Kasumi-1 (cell line): ENCODE results near the gene APOBEC3C.
A peak's percentile ranks its signal among the peaks of the same experiment; 100 is the strongest.
"Not testable (repeated sequence)": the region's sequence is repeated elsewhere in the genome, so short reads cannot be mapped to it uniquely, and the experiment has no call there.

Experiments
- DNase-seq, 2 experiments: peaks; one replicate each; lab custom pipeline; 2025; lab: John Stamatoyannopoulos, UW

The APOBEC3C gene

DNA sequence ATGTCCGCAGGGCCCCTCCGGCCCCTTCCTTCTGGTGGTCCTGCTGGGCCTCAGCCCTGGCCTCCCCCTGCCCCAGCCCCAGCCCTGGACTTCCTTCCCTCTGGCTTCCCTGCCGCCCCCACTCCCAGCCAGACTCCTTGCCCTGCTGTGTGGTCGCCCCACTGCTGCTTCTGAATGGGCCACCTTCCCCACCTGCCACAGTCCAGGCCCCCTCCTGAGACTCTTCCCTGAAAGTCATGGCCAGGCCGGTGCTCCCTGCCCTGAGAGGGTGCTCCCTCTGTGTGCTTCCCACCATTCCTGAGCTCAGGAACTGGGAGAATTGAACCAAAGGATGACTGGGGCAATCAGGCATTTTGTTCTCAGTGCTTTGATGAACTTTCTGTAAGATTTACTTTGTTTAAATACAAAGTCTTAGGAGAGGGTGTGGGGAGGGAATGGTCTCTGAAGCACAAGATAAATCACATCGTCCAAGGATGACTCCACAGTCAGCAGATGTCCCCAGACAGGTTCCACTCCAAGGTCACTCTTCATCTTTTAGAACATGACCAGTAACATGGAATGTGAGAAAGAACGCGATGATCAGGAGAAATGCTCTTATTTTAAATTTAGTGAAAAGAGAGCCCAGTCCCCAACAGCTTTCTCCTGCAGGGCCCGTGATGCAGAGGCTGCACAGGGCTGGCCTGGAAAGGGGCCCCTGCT, 7.6 kb downstream of the APOBEC3C start:
- no peak for DNase-seq

DNA sequence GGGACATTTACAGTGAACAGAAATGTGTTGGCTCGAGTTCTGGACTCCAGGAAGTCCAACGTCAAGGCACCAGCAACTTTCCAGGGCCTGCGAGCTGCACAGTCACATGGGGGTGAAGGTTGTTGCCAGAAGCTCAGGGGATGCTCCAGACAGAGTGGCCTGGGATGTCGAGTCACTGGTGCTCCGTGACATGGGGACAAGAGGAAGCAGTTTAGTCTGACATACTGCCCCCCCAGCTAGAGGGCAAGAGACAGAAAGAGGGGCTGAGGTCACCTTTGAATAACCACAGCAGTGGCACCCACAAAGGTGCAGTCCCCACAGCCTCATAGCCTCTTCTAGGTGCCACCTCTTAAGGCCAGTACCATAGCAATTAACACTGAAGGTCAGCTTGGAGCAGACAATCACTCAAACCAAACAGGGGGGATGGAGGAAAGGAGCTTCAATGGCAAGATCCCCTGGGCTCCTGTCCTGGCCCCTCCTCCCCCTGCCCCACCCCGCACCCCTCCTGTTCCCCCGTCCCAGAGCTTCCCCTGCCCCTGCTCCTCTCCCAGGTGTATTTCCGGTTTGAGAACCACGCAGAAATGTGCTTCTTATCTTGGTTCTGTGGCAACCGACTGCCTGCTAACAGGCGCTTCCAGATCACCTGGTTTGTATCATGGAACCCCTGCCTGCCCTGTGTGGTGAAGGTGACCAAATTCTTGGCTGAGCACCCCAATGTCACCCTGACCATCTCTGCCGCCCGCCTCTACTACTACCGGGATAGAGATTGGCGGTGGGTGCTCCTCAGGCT, 10.7 kb downstream of the APOBEC3C start:
- DNase-seq, result no peak

GRCh38 chr22:39026509-39027150, 12.6 kb downstream of the APOBEC3C start:
- no peak for DNase-seq

GRCh38 chr22:39027717-39028116, 13.7 kb downstream of the APOBEC3C start:
- no peak for DNase-seq

GRCh38 chr22:39028281-39028680, 14.2 kb downstream of the APOBEC3C start:
- no peak for DNase-seq

DNA sequence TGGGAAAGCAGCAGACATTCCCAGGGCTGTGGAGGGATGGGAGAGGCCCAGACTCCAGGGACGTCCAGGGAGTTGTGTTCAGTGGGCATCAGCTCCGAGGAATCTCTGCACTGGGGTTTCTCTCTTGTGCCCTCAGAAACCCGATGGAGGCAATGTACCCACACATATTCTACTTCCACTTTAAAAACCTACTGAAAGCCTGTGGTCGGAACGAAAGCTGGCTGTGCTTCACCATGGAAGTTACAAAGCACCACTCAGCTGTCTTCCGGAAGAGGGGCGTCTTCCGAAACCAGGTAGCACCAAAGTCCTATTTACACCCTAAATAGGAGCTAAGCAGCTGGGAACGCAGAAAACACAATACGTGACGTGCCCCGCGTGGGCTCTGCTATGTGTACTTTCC, 15.2 kb downstream of the APOBEC3C start:
- no peak for DNase-seq

- DNase-seq, result no peak
These were observed 16.6 kb downstream of the APOBEC3C start for GRCh38 chr22:39030705-39031104.

- DNase-seq, result not testable (repeated sequence)
These were observed 17.6 kb downstream of the APOBEC3C start for GRCh38 chr22:39031434-39032295.

DNA sequence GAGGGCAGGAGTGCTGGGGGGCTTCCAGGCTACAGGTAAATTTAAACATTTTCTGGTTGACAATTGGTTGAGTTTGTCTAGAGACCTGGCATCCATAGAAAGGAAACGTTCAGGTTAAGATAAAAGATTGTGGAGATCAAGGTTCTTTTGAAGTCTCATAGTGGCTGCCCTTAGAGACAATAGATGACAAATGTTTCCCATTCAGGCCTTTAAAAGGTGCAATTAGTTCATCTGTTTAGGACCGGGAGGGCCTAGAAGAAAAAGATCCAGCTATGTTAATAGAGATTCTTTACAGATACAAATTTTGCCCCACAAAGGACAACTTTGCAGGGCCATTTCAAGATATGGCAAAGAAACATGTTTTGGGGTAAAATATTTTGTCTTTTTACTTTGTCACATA, 23.0 kb downstream of the APOBEC3C start:
- not testable (repeated sequence) for DNase-seq

- no peak for DNase-seq
These were observed 25.5 kb downstream of the APOBEC3C start for GRCh38 chr22:39039306-39040126.

DNA sequence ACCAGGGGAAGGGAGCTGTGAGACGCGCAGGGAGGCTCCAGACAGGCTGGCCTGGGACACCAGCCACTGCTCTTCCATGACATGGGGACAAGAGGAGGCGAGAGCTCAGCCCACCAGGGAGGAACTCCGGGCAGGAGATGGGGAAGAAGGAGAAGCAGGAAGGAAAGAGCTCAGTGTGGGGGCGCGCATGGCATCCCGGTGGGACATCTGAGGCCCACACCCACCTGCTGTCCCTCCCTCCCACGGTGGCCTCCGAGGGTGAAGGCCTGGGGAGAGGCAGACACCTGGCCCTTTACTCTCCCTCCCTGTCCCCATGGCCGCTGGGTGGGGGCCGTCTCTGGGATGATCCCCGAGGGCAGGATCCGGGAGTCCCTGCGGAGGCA, 26.1 kb downstream of the APOBEC3C start:
- DNase-seq, result not testable (repeated sequence)

- DNase-seq, result peak; percentile 43 to 48
These were observed 26.7 kb downstream of the APOBEC3C start, which contains the start of gene APOBEC3F for GRCh38 chr22:39040538-39041296. Gene APOBEC3F, plus strand, starts transcription at chr22:39040864. Its CDS starts 97 bp downstream, at chr22:39040961.

DNA sequence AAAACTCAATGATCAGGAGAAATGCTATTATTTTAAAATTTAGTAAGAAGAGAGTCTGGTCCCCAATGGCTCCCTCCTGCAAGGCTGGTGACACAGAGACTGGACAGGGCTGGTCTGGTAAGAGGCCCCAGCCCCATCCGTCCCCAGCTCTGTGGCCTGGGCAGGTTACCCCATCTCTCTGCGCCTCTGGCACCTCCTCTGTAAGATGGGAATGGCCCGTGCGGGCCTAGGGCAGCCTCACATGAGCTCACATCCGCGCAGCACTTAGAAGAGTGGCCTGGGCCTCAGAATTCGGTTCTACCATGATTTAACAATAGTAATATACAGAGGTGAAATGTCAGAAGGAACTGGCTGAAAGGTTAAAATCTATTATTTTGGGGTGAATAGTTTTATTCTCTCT, 27.9 kb downstream of the APOBEC3C start:
- no peak for DNase-seq

GRCh38 chr22:39043063-39043462, 29.0 kb downstream of the APOBEC3C start:
- not testable (repeated sequence) for DNase-seq

DNA sequence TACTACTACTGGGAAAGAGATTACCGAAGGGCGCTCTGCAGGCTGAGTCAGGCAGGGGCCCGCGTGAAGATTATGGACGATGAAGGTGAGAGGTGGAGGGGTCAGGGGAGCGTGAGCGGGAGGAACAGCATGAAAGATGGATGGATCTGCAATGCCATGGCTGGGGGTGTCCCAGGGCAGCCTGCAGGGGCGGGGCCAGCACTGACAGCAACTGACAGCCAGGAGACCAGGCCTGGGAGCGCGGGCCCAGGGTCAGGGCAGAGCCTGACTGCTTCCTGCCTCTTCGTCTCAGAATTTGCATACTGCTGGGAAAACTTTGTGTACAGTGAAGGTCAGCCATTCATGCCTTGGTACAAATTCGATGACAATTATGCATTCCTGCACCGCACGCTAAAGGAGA, 31.1 kb downstream of the APOBEC3C start:
- not testable (repeated sequence) for DNase-seq

GRCh38 chr22:39049486-39049885, 35.4 kb downstream of the APOBEC3C start:
- DNase-seq, result not testable (repeated sequence)

GRCh38 chr22:39051844-39052495, 37.9 kb downstream of the APOBEC3C start:
- DNase-seq, result not testable (repeated sequence)

GRCh38 chr22:39055658-39056057, 41.6 kb downstream of the APOBEC3C start:
- no peak for DNase-seq

DNA sequence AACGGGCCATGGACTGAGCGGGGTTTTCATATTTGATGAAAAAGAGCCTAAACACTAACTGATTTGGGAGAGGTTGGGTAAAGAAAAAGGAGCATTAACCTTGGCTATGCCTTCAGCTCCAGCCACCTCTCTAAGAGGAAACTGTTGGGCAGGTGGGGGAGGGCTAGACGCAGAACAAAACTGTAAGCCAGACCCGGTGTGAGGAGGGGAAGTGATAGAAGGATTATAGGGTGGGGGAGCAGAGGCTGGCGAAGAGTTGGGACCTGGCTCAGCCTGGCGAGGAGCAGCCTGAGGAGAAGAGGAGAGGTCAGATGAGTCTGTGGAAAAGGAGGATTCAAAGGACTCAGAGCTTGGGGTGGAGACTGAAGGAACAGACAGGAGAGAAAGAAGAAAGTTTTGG, 47.2 kb downstream of the APOBEC3C start:
- DNase-seq, result not testable (repeated sequence)

DNA sequence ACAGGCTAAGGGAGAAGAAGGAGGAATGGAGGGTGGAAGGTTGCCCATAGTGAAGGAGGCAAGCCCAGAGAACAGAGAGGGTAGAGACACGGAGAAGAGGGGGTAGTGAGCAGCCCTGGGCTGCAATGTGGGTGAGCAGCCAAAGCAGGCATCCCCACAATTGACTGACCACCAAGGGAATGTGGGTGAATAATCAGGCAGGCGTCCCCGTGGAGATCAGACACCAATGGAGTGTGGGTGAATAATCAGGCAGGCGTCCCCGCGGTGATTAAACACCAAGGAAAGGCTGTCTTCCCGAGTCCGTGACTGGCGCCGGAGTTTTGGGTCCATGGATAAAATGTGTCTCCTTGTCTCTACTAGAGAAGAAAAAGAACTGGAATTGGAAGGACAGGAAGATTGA, 47.9 kb downstream of the APOBEC3C start:
- DNase-seq, result not testable (repeated sequence)
